ENCODE measurements around the gene RALGAPA1.

GRCh38 chr14:35695072-35695471 lies 114.0 kb downstream of the RALGAPA1 start:
- TF ChIP-seq CTCF (IDR thresholded peaks at IDR 0.05) (no peak), POLR2AphosphoS5 (IDR thresholded peaks at IDR 0.05) (no peak), POLR2A (IDR thresholded peaks at IDR 0.05) (no peak), EP300 (IDR thresholded peaks at IDR 0.05) (no peak)

All from upper lobe of left lung (tissue), 4 donors.